Panc1 (cell line): ENCODE results near the gene INHBB. TPM values are rescaled to one million over a fixed set of nuclear protein-coding genes. Genes with fewer than 3 reads are reported as not detected.

ENCODE experiments used
- ATAC-seq: fragments of 200-7000 bp; cut with Tn5 transposase; 2 replicates; pipeline ENCODE4 v1.9.1; 2020; ENCODE audit warnings: mild to moderate bottlenecking, moderate library complexity
- BruUV-seq: library from RNA; stranded (reverse); fragments of 400-500 nt; replicated peaks from 2 replicates; lab custom pipeline; 2021; lab: Mats Ljungman, UMichigan
- CTCF ChIA-PET: fragments of 300-600 bp; sonication (Branson Sonifier 250); formaldehyde crosslinking; loops from one replicate; lab custom pipeline; 2022; ENCODE audit warnings: antibody characterized with exemption; lab: Charles Lee
- POLR2A ChIA-PET: fragments of 300-600 bp; sonication (Branson Sonifier 250); formaldehyde crosslinking; loops from one replicate; lab custom pipeline; 2022; ENCODE audit warnings: antibody characterized with exemption; lab: Charles Lee
- DNase-seq: peaks from one replicate; pipeline ENCODE4 v3.0.0-alpha.2; 2010; ENCODE audit warnings: low read depth, low spot score
- H3K27ac ChIP-seq: 2 replicates; pipeline ENCODE4 v1.5.1; 2011; ENCODE audit warnings: mild to moderate bottlenecking, low read length, inconsistent platforms
- H3K27me3 ChIP-seq: fragments of 200-500 bp; sonication (Bioruptor generic); 2 replicates; pipeline ENCODE4 v1.6.0; 2014; ENCODE audit warnings: low read length, inconsistent platforms; ENCODE audit not compliant: control insufficient read depth, insufficient read depth
- H3K36me3 ChIP-seq: fragments of 200-500 bp; sonication (Bioruptor generic); 2 replicates; pipeline ENCODE4 v1.5.1; 2014; ENCODE audit warnings: inconsistent platforms, mild to moderate bottlenecking, low read length, moderate library complexity; ENCODE audit not compliant: control insufficient read depth, insufficient read depth
- H3K4me1 ChIP-seq: 2 replicates; pipeline ENCODE4 v1.5.1; 2011; ENCODE audit warnings: inconsistent platforms, mild to moderate bottlenecking, low read length, moderate library complexity; ENCODE audit not compliant: control insufficient read depth, insufficient read depth
- H3K4me3 ChIP-seq, 2 experiments: 2 replicates each; pipeline ENCODE4 v1.5.1; 2011 to 2012; ENCODE audit warnings: low read depth in 2 of 2, low read length in 2 of 2, mild to moderate bottlenecking in 2 of 2, inconsistent platforms in 1 of 2, moderate library complexity in 1 of 2
- H3K9me3 ChIP-seq: fragments of 200-500 bp; sonication (Bioruptor generic); 2 replicates; pipeline ENCODE4 v1.5.1; 2014; ENCODE audit warnings: low read depth, mild to moderate bottlenecking, inconsistent platforms, low read length, moderate library complexity; ENCODE audit not compliant: control insufficient read depth, insufficient read depth
- CTCF ChIP-seq: fragments of 450-650 bp; IDR thresholded peaks from 2 replicates; pipeline ENCODE4 v1.5.1; 2017; ENCODE audit warnings: mild to moderate bottlenecking
- POLR2AphosphoS5 ChIP-seq: IDR thresholded peaks from 2 replicates; pipeline ENCODE4 v1.6.1; 2012; ENCODE audit warnings: mild to moderate bottlenecking, low read depth, low read length, moderate library complexity
- SIN3A ChIP-seq: IDR thresholded peaks from 2 replicates; pipeline ENCODE4 v1.6.1; 2012; ENCODE audit warnings: low read depth, mild to moderate bottlenecking, low read length, moderate library complexity, borderline replicate concordance; ENCODE audit not compliant: insufficient read depth
- TCF7L2 ChIP-seq: IDR thresholded peaks from 2 replicates; pipeline ENCODE4 v1.6.1; 2011; ENCODE audit warnings: mild to moderate bottlenecking, low read depth, low read length, inconsistent platforms
- in situ Hi-C: cut with HindIII; loops from 2 replicates; pipeline ENCODE4 v1.10.0; 2016; ENCODE audit warnings: low sequenced_read_pairs, low pct_unique_long_range_greater_than_20kb
- intact Hi-C: fragments of 100-400 bp; cut with micrococcal nuclease; formaldehyde crosslinking; loops from one replicate; pipeline ENCODE4 v1.10.0; 2022; ENCODE audit not compliant: unreplicated experiment
- total RNA-seq: library from RNA; stranded (reverse); gene quantifications from one replicate; pipeline ENCODE4 v1.2.1, GENCODE V29; 2021; ENCODE audit not compliant: unreplicated experiment
- TF ChIP-seq, protein P1 (sequence below), 2 experiments: IDR thresholded peaks; 2 replicates each; pipeline ENCODE4 v1.6.1; 2011 to 2012; ENCODE audit warnings: low read depth in 2 of 2, control low read depth in 1 of 2, low read length in 1 of 2, mild to moderate bottlenecking in 1 of 2, moderate library complexity in 1 of 2; ENCODE audit not compliant: insufficient read depth in 1 of 2

INHBB gene
- total RNA-seq, 1 experiment from 2014 or later, result 38.2 TPM

DNA sequence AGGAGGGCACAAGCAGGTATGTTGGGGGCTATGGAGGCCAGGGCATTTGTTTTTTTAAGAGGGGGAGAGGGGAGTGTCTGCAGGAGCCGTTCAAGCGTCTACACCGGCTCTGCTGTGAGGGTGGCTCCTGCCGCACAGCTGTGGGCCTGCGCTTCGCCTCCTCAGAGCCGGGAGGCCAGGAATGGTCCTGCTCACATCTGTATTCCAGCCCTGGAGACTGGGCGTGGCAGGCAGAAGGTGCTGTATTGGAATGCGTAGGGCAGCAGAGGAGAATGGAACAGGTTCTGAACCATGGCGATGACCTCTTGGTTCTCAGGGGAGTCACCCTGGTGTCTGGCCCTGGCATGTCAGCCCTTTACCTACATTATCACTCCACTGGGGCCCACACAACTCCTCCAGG lies 26.8 kb upstream of the INHBB start:
- POLR2A ChIA-PET, result no interaction called here

DNA sequence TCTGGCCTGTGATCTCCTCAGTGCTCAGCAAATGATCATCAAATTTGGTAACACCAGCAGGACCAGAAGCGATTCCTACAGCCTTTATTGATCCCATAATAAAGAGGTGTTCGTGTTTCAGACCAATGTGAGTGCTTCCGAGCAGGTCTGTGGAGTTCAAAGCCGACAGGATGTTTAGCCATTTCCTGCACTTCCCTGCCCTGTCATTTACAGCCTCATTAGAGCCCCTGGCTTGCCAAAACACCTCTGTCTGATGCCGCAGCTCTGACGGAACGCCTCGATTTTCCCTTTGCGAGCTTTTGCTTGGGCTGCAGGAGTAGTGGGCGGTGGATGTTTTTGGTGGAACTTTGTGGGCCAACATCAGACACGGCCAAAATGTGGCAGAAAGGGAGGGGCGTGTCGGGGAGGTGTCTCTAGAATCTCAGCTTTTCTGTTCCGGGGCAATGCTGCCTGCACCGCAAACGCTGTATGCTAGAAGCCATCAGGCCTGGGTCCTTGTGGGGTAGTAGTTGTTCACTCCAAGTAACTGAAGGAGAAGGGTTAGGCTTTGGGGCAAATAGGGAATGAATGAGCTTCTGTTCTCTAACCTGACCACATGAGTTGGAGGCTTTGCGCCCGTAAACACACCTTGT lies 26.1 kb upstream of the INHBB start:
- Histone ChIP-seq H3K36me3 (no peaks in the 10 kb centered on the region), H3K4me1 (no peaks in the 10 kb centered on the region), H3K4me3 (no peak overlapping the region), H3K27me3 (no peaks in the 10 kb centered on the region), H3K27ac (no peak overlapping the region), H3K9me3 (no peaks in the 10 kb centered on the region)
- intact Hi-C loops, result loop anchor here (10.0 kb wide), 2 partner anchors 215 to 355 kb away; no protein-coding TSS in a partner anchor
- ChIA-PET POLR2A (no interaction called here), CTCF (no interaction called here)
- no TSS peak for BruUV-seq
- ATAC-seq (no peak), DNase-seq (no peak)
- TF ChIP-seq POLR2AphosphoS5 (no peak), SIN3A (no peak), TCF7L2 (no peak), CTCF (no peak)
- TF ChIP-seq, protein P1, sequence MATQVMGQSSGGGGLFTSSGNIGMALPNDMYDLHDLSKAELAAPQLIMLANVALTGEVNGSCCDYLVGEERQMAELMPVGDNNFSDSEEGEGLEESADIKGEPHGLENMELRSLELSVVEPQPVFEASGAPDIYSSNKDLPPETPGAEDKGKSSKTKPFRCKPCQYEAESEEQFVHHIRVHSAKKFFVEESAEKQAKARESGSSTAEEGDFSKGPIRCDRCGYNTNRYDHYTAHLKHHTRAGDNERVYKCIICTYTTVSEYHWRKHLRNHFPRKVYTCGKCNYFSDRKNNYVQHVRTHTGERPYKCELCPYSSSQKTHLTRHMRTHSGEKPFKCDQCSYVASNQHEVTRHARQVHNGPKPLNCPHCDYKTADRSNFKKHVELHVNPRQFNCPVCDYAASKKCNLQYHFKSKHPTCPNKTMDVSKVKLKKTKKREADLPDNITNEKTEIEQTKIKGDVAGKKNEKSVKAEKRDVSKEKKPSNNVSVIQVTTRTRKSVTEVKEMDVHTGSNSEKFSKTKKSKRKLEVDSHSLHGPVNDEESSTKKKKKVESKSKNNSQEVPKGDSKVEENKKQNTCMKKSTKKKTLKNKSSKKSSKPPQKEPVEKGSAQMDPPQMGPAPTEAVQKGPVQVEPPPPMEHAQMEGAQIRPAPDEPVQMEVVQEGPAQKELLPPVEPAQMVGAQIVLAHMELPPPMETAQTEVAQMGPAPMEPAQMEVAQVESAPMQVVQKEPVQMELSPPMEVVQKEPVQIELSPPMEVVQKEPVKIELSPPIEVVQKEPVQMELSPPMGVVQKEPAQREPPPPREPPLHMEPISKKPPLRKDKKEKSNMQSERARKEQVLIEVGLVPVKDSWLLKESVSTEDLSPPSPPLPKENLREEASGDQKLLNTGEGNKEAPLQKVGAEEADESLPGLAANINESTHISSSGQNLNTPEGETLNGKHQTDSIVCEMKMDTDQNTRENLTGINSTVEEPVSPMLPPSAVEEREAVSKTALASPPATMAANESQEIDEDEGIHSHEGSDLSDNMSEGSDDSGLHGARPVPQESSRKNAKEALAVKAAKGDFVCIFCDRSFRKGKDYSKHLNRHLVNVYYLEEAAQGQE (IDR thresholded peaks at IDR 0.05; ENCODE audit: insufficient read depth in 1 of 2, low read depth in 2 of 2, low read length in 1 of 2), result no peak
- in situ Hi-C loops, result no loop called here

More for the DNA sequence above, 26.8 kb upstream of the INHBB start:
- CTCF ChIA-PET, result no interaction called here
- intact Hi-C loops, result loop anchor here (10.0 kb wide), 2 partner anchors 214 to 356 kb away; no protein-coding TSS in a partner anchor
- Histone ChIP-seq H3K4me1 (no peaks in the 10 kb centered on the region), H3K36me3 (no peaks in the 10 kb centered on the region), H3K27ac (no peak overlapping the region), H3K9me3 (no peaks in the 10 kb centered on the region), H3K27me3 (no peaks in the 10 kb centered on the region), H3K4me3 (no peak overlapping the region)
- in situ Hi-C loops, result no loop called here
- no peak for TF ChIP-seq TCF7L2
- TF ChIP-seq CTCF, result no peak
- TF ChIP-seq SIN3A, result no peak
- TF ChIP-seq, protein P1 (IDR thresholded peaks at IDR 0.05; ENCODE audit: insufficient read depth in 1 of 2, low read depth in 2 of 2, low read length in 1 of 2), result no peak
- TF ChIP-seq POLR2AphosphoS5, result no peak
- no peak for DNase-seq
- no peak for ATAC-seq
- BruUV-seq, result no TSS peak
